GM12878 (cell line): Measurements from ENCODE around the gene MGAT3. TPM values are rescaled to one million over a fixed set of nuclear protein-coding genes. Genes with fewer than 3 reads are reported as not detected.

ENCODE experiments used
- ATAC-seq: fragments of 200-7000 bp; cut with Tn5 transposase; 3 replicates; pipeline ENCODE4 v1.9.1; 2020; ENCODE audit warnings: mild to moderate bottlenecking, moderate library complexity
- BruUV-seq: library from RNA; stranded (reverse); fragments of 400-500 nt; replicated peaks from 2 replicates; lab custom pipeline; 2021; lab: Mats Ljungman, UMichigan
- CTCF ChIA-PET: fragments of 300-600 bp; sonication (Branson Sonifier 250); formaldehyde crosslinking; extraction: SDS; loops from one replicate; lab custom pipeline; 2021; ENCODE audit warnings: inconsistent platforms; lab: Yijun Ruan, JAX
- POLR2A ChIA-PET: fragments of 350-600 bp; formaldehyde crosslinking; extraction: SDS; loops from one replicate; lab custom pipeline; 2021; ENCODE audit warnings: inconsistent platforms; lab: Charles Lee
- RAD21 ChIA-PET: fragments of 300-600 bp; sonication (Branson Sonifier 250); formaldehyde crosslinking; loops from one replicate; lab custom pipeline; 2023; ENCODE audit warnings: antibody characterized with exemption; ENCODE audit not compliant: unreplicated experiment; lab: Charles Lee
- SMC1A ChIA-PET: fragments of 300-600 bp; sonication (Branson Sonifier 250); formaldehyde crosslinking; loops from one replicate; lab custom pipeline; 2023; ENCODE audit not compliant: unreplicated experiment, uncharacterized antibody; lab: Charles Lee
- DNase-seq: peaks from one replicate; pipeline ENCODE4 v3.0.0-alpha.2; 2011; ENCODE audit warnings: low read depth, low spot score
- FAIRE-seq: peaks from 3 replicates; lab custom pipeline; 2011; peaks lifted over from hg19 to GRCh38; lab: Jason Lieb, UNC
- H2AFZ ChIP-seq: 2 replicates; pipeline ENCODE4 v1.6.0; 2011; ENCODE audit warnings: low read depth, low read length, control low read depth; ENCODE audit not compliant: control insufficient read depth
- H3K27ac ChIP-seq: 2 replicates; pipeline ENCODE4 v1.5.1; 2011; ENCODE audit warnings: control low read depth; ENCODE audit not compliant: control insufficient read depth, insufficient read depth
- H3K27me3 ChIP-seq, 2 experiments: replicated peaks in 1 of 2; 2 replicates each; pipeline versions ENCODE4 v1.6.0 to v1.6.1; 2011; ENCODE audit warnings: low read length in 1 of 2; ENCODE audit not compliant: control insufficient read depth in 2 of 2, insufficient read depth in 2 of 2
- H3K36me3 ChIP-seq, 2 experiments: 2 replicates each; pipeline ENCODE4 v1.5.1; 2011; ENCODE audit warnings: low read length in 1 of 2; ENCODE audit not compliant: control insufficient read depth in 2 of 2, insufficient read depth in 2 of 2
- H3K4me1 ChIP-seq: 2 replicates; pipeline ENCODE4 v1.6.1; 2011; ENCODE audit warnings: mild to moderate bottlenecking, low read length, moderate library complexity, mixed read lengths; ENCODE audit not compliant: control insufficient read depth, insufficient read depth
- H3K4me2 ChIP-seq: 2 replicates; pipeline ENCODE4 v1.6.0; 2011; ENCODE audit warnings: control low read depth; ENCODE audit not compliant: control insufficient read depth, insufficient read depth
- H3K4me3 ChIP-seq: fragments of 200-600 bp; sonication (generic); 2 replicates; pipeline ENCODE4 v1.5.1; 2016
- H3K79me2 ChIP-seq: 2 replicates; pipeline ENCODE4 v1.6.0; 2011; ENCODE audit warnings: low read length; ENCODE audit not compliant: control insufficient read depth, insufficient read depth
- H3K9ac ChIP-seq: 2 replicates; pipeline ENCODE4 v1.8.0; 2011; ENCODE audit warnings: low read length, control low read depth, mixed read lengths; ENCODE audit not compliant: control insufficient read depth, insufficient read depth
- H3K9me3 ChIP-seq: replicated peaks from 3 replicates; pipeline ENCODE4 v1.5.1; 2011; ENCODE audit warnings: mild to moderate bottlenecking, low read length; ENCODE audit not compliant: control insufficient read depth, insufficient read depth
- H4K20me1 ChIP-seq: 2 replicates; pipeline ENCODE4 v1.6.0; 2011; ENCODE audit not compliant: control insufficient read depth, insufficient read depth
- CREB1 ChIP-seq: IDR thresholded peaks from 2 replicates; pipeline ENCODE4 v1.6.1; 2012; ENCODE audit warnings: low read depth, mild to moderate bottlenecking, inconsistent platforms
- MEF2A ChIP-seq: IDR thresholded peaks from 2 replicates; pipeline ENCODE4 v1.6.1; 2011; ENCODE audit warnings: low read depth, mild to moderate bottlenecking, low read length, moderate library complexity; ENCODE audit not compliant: insufficient read depth
- NFIC ChIP-seq: IDR thresholded peaks from 2 replicates; pipeline ENCODE4 v1.6.1; 2012; ENCODE audit warnings: low read depth, mild to moderate bottlenecking, inconsistent platforms, low read length, moderate library complexity
- RAD51 ChIP-seq: fragments of 450-650 bp; IDR thresholded peaks from 2 replicates; pipeline ENCODE4 v1.6.1; 2016; ENCODE audit warnings: moderate library complexity, mild to moderate bottlenecking, inconsistent platforms
- SREBF1 ChIP-seq: IDR thresholded peaks from 2 replicates; pipeline ENCODE4 v1.6.1; 2012; ENCODE audit warnings: mild to moderate bottlenecking, low read length
- STAT1 ChIP-seq: fragments of 450-650 bp; conservative IDR thresholded peaks from 2 replicates; pipeline ENCODE4 v1.6.1; 2014; ENCODE audit warnings: antibody characterized with exemption, mild to moderate bottlenecking
- whole genome bisulfite sequencing: methylation state at CpG from one replicate; pipeline ENCODE4 v1.1.6; 2016; ENCODE audit warnings: low lambda C conversion rate; ENCODE audit not compliant: insufficient replicate concordance, insufficient coverage; ENCODE audit errors: missing lambda C conversion rate; 5-methylcytosine and 5-hydroxymethylcytosine counted together
- in situ Hi-C: fragments of 300-500 bp; cut with MboI; formaldehyde crosslinking; loops from 9 replicates; pipeline ENCODE4 v1.14.3; 2018; ENCODE audit warnings: mixed read lengths
- intact Hi-C: fragments of 100-400 bp; cut with micrococcal nuclease; formaldehyde crosslinking; loops from one replicate; pipeline ENCODE4 v1.14.2; 2022; ENCODE audit not compliant: unreplicated experiment
- polyA plus RNA-seq, 11 experiments: library from polyadenylated mRNA; depleted of rRNA in 4 of 11; unstranded in 6 of 11; stranded (reverse) in 5 of 11; fragments of >200 nt; fragmentation: Nextera tagmentation in 4 of 11; fragmentation: Illumina TruSeq in 1 of 11; extraction: Ambion mirVana in 4 of 11; extraction: Trizol in 1 of 11; gene quantifications; 1 replicate in 1 of 11; 2 replicates in 10 of 11; pipeline versions ENCODE4 v1.2.1 to v1.2.3, GENCODE V29; 2011 to 2016; ENCODE audit warnings: inconsistent platforms in 2 of 11, missing spikeins in 2 of 11, low read depth in 1 of 11
- total RNA-seq, 4 experiments: library from RNA; depleted of rRNA in 3 of 4; stranded (reverse); fragments of >200 nt in 3 of 4; fragmentation: Illumina TruSeq in 1 of 4; extraction: Trizol in 1 of 4; gene quantifications; 2 replicates each; pipeline versions ENCODE4 v1.2.1 to v1.2.3, GENCODE V29; 2013 to 2021

The MGAT3 gene
- total and polyA plus RNA-seq, 10 of the 15 experiments (the other 5 are each of a cell fraction or from before 2014, with no cell fraction given) = 0.32 to 40.2 (median 11.9) TPM

- H2AFZ ChIP-seq = no peak overlapping the region
- POLR2A ChIA-PET = interaction anchor here (0.6 to 5.0 kb wide), 5 partner anchors 15 to 489 kb away, joined by 3 to 38 read pairs (median 6); no protein-coding TSS in a partner anchor
- intact Hi-C loops (no loop called here), in situ Hi-C loops (no loop called here)
- H3K4me1 ChIP-seq = peaks cover 30% of the 10 kb centered on the region
- no peaks in the 10 kb centered on the region; the same call in 1 of the 2 replicates for H4K20me1 ChIP-seq
- peaks cover 35% of the 10 kb centered on the region for H3K79me2 ChIP-seq
- WGBS = 95% methylated on average over 5 of the region's 5 CpGs
- no peak overlapping the region for H3K9ac ChIP-seq
- FAIRE-seq = no peak
- TF ChIP-seq NFIC = no peak
- no peak for TF ChIP-seq CREB1
- TF ChIP-seq RAD51 = no peak
- TF ChIP-seq SREBF1 = no peak
- no peak for TF ChIP-seq MEF2A
- TF ChIP-seq STAT1 = no peak
- BruUV-seq = no TSS peak
- H3K4me3 ChIP-seq = no peak overlapping the region
- SMC1A ChIA-PET = interaction anchor here (1.4 to 3.7 kb wide), 6 partner anchors 10 to 36 kb away, joined by 3 to 21 read pairs (median 10); no protein-coding TSS in a partner anchor
- ATAC-seq = no peak
- CTCF ChIA-PET = interaction anchor here (0.7 to 3.7 kb wide), 8 partner anchors 16 to 131 kb away, joined by 3 to 15 read pairs (median 4); partner anchors contain the start of gene TAB1
- peaks cover 5 to 36% of the 10 kb centered on the region in 2 experiments; a peak in 3 of 4 replicates for H3K36me3 ChIP-seq
- H3K27me3 ChIP-seq = no peaks in the 10 kb centered on the region
- RAD21 ChIA-PET = interaction anchor here (0.8 to 4.3 kb wide), 6 partner anchors 10 to 156 kb away, joined by 3 to 27 read pairs (median 4); no protein-coding TSS in a partner anchor
- H3K27ac ChIP-seq = no peak overlapping the region
- no peaks in the 10 kb centered on the region for H3K9me3 ChIP-seq
- H3K4me2 ChIP-seq = no peak overlapping the region
- no peak for DNase-seq
Measured at GRCh38 chr22:39473851-39474250, 17.0 kb downstream of the MGAT3 start.
